ENCODE data around the gene SH3RF3. TPM values are rescaled to one million over a fixed set of nuclear protein-coding genes. Genes with fewer than 3 reads are reported as not detected.

SH3RF3 gene
- total and polyA plus RNA-seq, 2 of the 13 experiments (the other 11 are each of a cell fraction or from before 2014, with no cell fraction given): 0.04 TPM; not detected in 1

DNA sequence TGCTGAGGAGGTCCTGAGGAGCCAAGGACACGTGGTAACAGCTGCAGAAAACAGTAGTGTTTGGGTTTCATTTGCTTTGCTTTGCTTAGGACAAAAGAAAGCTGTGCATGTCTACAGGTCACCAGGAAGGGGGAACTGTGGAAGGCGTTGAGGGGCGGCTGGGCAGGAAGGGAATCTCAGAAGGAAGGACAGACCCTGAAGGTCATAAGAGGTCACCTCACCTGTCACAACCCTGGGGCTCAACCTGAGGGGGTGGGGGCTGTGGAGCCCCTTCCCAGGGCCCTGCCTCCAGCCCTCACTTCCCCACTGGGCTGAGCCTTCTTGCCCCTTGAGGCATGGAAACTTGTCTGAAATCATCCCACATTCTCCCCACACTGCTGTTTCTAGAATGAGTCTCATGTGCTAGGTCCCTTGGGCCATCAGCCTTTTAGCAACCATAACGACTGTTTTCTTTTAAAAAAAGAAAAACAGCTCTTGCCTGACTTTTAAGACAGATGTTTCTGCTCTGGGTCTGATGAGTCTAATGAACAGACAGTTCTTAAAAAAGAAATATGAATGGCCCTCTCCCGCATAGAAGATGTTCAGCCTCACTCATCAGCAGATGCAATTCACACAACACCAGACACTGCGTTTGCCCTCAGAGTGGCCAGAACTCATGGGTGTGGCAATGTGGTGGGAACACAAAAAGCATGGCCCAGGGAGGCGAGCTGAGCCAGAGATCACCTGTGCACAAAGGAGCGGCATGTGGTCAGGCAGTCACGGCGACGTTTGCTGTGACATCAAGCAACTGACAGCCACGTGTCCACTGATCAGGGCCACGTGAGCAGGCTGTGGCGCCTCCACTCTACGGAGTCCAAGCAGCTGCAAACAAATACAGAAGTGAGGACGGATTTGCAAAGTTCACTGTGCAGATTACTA lies 400.8 kb downstream of the SH3RF3 start (continued):
- TF ChIP-seq ZNF713 (CRISPR knock-in tag; IDR thresholded peaks at IDR 0.05) (no peak), RBM22 (optimal IDR thresholded peaks at IDR 0.05; ENCODE audit: low read length) (no peak), ZNF644 (CRISPR knock-in tag; IDR thresholded peaks at IDR 0.05; ENCODE audit: low read depth) (no peak), ZNF792 (CRISPR knock-in tag; IDR thresholded peaks at IDR 0.05) (no peak), IRF2 (CRISPR knock-in tag; IDR thresholded peaks at IDR 0.05) (no peak), ZNF614 (CRISPR knock-in tag; IDR thresholded peaks at IDR 0.05; ENCODE audit: borderline replicate concordance) (no peak), REPIN1 (CRISPR knock-in tag; IDR thresholded peaks at IDR 0.05; ENCODE audit: borderline replicate concordance, low read depth) (no peak), ZC3H13 (CRISPR knock-in tag; IDR thresholded peaks at IDR 0.05) (no peak), GRHL1 (CRISPR knock-in tag; conservative IDR thresholded peaks at IDR 0.05) (no peak), HNRNPK (IDR thresholded peaks at IDR 0.05; ENCODE audit: low read depth, low read length, poor library complexity, severe bottlenecking) (no peak), ZNF280B (CRISPR knock-in tag; IDR thresholded peaks at IDR 0.05; ENCODE audit: borderline replicate concordance) (peak; percentile 59; the same call in 1 of the 2 replicates), SRF (IDR thresholded peaks at IDR 0.05; ENCODE audit: low read depth, low read length) (no peak), ZNF816 (CRISPR knock-in tag; IDR thresholded peaks at IDR 0.05; ENCODE audit: borderline replicate concordance) (no peak), CHCHD3 (CRISPR knock-in tag; IDR thresholded peaks at IDR 0.05) (0 out of 2 replicates have a peak, but pooled peaks have one; percentile 22)
- TF ChIP-seq, protein P1, sequence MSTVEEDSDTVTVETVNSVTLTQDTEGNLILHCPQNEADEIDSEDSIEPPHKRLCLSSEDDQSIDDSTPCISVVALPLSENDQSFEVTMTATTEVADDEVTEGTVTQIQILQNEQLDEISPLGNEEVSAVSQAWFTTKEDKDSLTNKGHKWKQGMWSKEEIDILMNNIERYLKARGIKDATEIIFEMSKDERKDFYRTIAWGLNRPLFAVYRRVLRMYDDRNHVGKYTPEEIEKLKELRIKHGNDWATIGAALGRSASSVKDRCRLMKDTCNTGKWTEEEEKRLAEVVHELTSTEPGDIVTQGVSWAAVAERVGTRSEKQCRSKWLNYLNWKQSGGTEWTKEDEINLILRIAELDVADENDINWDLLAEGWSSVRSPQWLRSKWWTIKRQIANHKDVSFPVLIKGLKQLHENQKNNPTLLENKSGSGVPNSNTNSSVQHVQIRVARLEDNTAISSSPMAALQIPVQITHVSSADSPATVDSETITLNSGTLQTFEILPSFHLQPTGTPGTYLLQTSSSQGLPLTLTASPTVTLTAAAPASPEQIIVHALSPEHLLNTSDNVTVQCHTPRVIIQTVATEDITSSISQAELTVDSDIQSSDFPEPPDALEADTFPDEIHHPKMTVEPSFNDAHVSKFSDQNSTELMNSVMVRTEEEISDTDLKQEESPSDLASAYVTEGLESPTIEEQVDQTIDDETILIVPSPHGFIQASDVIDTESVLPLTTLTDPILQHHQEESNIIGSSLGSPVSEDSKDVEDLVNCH (CRISPR knock-in tag; IDR thresholded peaks at IDR 0.05): no peak
- TF ChIP-seq, protein P2, sequence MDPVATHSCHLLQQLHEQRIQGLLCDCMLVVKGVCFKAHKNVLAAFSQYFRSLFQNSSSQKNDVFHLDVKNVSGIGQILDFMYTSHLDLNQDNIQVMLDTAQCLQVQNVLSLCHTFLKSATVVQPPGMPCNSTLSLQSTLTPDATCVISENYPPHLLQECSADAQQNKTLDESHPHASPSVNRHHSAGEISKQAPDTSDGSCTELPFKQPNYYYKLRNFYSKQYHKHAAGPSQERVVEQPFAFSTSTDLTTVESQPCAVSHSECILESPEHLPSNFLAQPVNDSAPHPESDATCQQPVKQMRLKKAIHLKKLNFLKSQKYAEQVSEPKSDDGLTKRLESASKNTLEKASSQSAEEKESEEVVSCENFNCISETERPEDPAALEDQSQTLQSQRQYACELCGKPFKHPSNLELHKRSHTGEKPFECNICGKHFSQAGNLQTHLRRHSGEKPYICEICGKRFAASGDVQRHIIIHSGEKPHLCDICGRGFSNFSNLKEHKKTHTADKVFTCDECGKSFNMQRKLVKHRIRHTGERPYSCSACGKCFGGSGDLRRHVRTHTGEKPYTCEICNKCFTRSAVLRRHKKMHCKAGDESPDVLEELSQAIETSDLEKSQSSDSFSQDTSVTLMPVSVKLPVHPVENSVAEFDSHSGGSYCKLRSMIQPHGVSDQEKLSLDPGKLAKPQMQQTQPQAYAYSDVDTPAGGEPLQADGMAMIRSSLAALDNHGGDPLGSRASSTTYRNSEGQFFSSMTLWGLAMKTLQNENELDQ (CRISPR knock-in tag; IDR thresholded peaks at IDR 0.05; ENCODE audit: borderline replicate concordance): no peak
- TF ChIP-seq, protein P3, sequence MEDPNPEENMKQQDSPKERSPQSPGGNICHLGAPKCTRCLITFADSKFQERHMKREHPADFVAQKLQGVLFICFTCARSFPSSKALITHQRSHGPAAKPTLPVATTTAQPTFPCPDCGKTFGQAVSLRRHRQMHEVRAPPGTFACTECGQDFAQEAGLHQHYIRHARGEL (CRISPR knock-in tag; IDR thresholded peaks at IDR 0.05): no peak
